SK-N-SH treated with all-trans-retinoic acid at 6 μM for 48 hours (cell line): ENCODE measurements around the gene TPRG1L.

Experiments
- ATAC-seq: fragments of 200-7000 bp; cut with Tn5 transposase; 3 replicates; pipeline ENCODE4 v1.9.1; 2020; ENCODE audit warnings: mild to moderate bottlenecking, moderate library complexity
- ARNTL ChIP-seq: fragments of 450-650 bp; formaldehyde crosslinking; IDR thresholded peaks from 2 replicates; pipeline ENCODE4 v1.5.0; 2020; ENCODE audit warnings: low read depth, mild to moderate bottlenecking, moderate library complexity, borderline replicate concordance
- CSDC2 ChIP-seq: fragments of 250-450 bp; sonication (Bioruptor Pico); IDR thresholded peaks from 2 replicates; pipeline ENCODE4 v1.5.0; 2020; ENCODE audit warnings: mild to moderate bottlenecking, moderate library complexity
- ESRRG ChIP-seq: fragments of 250-450 bp; sonication (Bioruptor Pico); IDR thresholded peaks from 2 replicates; pipeline ENCODE4 v1.6.1; 2021; ENCODE audit warnings: mild to moderate bottlenecking
- GLIS3 ChIP-seq: fragments of 250-450 bp; sonication (Bioruptor Pico); IDR thresholded peaks from 2 replicates; pipeline ENCODE4 v1.5.0; 2020; ENCODE audit warnings: mild to moderate bottlenecking, moderate library complexity
- OSR1 ChIP-seq: fragments of 250-450 bp; sonication (Bioruptor Pico); IDR thresholded peaks from 2 replicates; pipeline ENCODE4 v1.8.0; 2022; ENCODE audit warnings: moderate library complexity, mild to moderate bottlenecking, inconsistent platforms
- PATZ1 ChIP-seq: fragments of 250-450 bp; sonication (Bioruptor Pico); IDR thresholded peaks from 2 replicates; pipeline ENCODE4 v1.8.0; 2020; ENCODE audit warnings: mild to moderate bottlenecking, moderate library complexity, borderline replicate concordance
- PPARA ChIP-seq: fragments of 250-450 bp; sonication (Bioruptor Pico); IDR thresholded peaks from 2 replicates; pipeline ENCODE4 v1.5.0; 2020; ENCODE audit warnings: mild to moderate bottlenecking, borderline replicate concordance
- SNAI2 ChIP-seq: fragments of 250-450 bp; sonication (Bioruptor Pico); IDR thresholded peaks from 2 replicates; pipeline ENCODE4 v1.5.0; 2020; ENCODE audit warnings: mild to moderate bottlenecking, moderate library complexity
- TCF4 ChIP-seq: fragments of 250-450 bp; sonication (Bioruptor Pico); IDR thresholded peaks from 2 replicates; pipeline ENCODE4 v1.8.0; 2021; ENCODE audit warnings: mild to moderate bottlenecking, moderate library complexity, borderline replicate concordance
- TSHZ2 ChIP-seq: fragments of 250-450 bp; sonication (Bioruptor Pico); IDR thresholded peaks from 2 replicates; pipeline ENCODE4 v1.5.0; 2020; ENCODE audit warnings: mild to moderate bottlenecking, moderate library complexity
- ZC3H10 ChIP-seq: fragments of 250-450 bp; sonication (Bioruptor Pico); IDR thresholded peaks from 2 replicates; pipeline ENCODE4 v1.5.1; 2021; ENCODE audit warnings: mild to moderate bottlenecking, moderate library complexity
- ZFP30 ChIP-seq: fragments of 450-650 bp; formaldehyde crosslinking; IDR thresholded peaks from 2 replicates; pipeline ENCODE4 v1.5.0; 2022; ENCODE audit warnings: mild to moderate bottlenecking, moderate library complexity
- ZNF565 ChIP-seq: fragments of 450-650 bp; formaldehyde crosslinking; conservative IDR thresholded peaks from 2 replicates; pipeline ENCODE4 v1.5.0; 2020; ENCODE audit warnings: low read depth, mild to moderate bottlenecking, moderate library complexity
- ZNF70 ChIP-seq: fragments of 450-650 bp; formaldehyde crosslinking; IDR thresholded peaks from 2 replicates; pipeline ENCODE4 v1.5.0; 2020; ENCODE audit warnings: mild to moderate bottlenecking, moderate library complexity
- TF ChIP-seq, protein P1 (sequence below): fragments of 250-450 bp; sonication (Bioruptor Pico); IDR thresholded peaks from 2 replicates; pipeline ENCODE4 v1.5.1; 2021; ENCODE audit warnings: mild to moderate bottlenecking, moderate library complexity
- TF ChIP-seq, protein P2 (sequence below): fragments of 250-450 bp; sonication (Bioruptor Pico); IDR thresholded peaks from 2 replicates; pipeline ENCODE4 v1.8.0; 2021; ENCODE audit warnings: low read depth, mild to moderate bottlenecking, moderate library complexity, borderline replicate concordance
- TF ChIP-seq, protein P3 (sequence below): fragments of 250-450 bp; sonication (Bioruptor Pico); IDR thresholded peaks from 2 replicates; pipeline ENCODE4 v1.5.1; 2020; ENCODE audit warnings: low read depth, mild to moderate bottlenecking, moderate library complexity

TPRG1L gene

GRCh38 chr1:3578433-3578805 is 46.4 kb upstream of the TPRG1L start (continued):
- TF ChIP-seq, protein P1, sequence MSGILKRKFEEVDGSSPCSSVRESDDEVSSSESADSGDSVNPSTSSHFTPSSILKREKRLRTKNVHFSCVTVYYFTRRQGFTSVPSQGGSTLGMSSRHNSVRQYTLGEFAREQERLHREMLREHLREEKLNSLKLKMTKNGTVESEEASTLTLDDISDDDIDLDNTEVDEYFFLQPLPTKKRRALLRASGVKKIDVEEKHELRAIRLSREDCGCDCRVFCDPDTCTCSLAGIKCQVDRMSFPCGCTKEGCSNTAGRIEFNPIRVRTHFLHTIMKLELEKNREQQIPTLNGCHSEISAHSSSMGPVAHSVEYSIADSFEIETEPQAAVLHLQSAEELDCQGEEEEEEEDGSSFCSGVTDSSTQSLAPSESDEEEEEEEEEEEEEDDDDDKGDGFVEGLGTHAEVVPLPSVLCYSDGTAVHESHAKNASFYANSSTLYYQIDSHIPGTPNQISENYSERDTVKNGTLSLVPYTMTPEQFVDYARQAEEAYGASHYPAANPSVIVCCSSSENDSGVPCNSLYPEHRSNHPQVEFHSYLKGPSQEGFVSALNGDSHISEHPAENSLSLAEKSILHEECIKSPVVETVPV, result no peak
- TF ChIP-seq GLIS3 (CRISPR knock-in tag) (no peak), CSDC2 (CRISPR knock-in tag) (no peak), ZNF70 (CRISPR knock-in tag) (no peak)
- TF ChIP-seq, protein P2, sequence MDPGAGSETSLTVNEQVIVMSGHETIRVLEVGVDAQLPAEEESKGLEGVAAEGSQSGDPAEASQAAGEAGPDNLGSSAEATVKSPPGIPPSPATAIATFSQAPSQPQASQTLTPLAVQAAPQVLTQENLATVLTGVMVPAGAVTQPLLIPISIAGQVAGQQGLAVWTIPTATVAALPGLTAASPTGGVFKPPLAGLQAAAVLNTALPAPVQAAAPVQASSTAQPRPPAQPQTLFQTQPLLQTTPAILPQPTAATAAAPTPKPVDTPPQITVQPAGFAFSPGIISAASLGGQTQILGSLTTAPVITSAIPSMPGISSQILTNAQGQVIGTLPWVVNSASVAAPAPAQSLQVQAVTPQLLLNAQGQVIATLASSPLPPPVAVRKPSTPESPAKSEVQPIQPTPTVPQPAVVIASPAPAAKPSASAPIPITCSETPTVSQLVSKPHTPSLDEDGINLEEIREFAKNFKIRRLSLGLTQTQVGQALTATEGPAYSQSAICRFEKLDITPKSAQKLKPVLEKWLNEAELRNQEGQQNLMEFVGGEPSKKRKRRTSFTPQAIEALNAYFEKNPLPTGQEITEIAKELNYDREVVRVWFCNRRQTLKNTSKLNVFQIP (CRISPR knock-in tag), result no peak

DNA sequence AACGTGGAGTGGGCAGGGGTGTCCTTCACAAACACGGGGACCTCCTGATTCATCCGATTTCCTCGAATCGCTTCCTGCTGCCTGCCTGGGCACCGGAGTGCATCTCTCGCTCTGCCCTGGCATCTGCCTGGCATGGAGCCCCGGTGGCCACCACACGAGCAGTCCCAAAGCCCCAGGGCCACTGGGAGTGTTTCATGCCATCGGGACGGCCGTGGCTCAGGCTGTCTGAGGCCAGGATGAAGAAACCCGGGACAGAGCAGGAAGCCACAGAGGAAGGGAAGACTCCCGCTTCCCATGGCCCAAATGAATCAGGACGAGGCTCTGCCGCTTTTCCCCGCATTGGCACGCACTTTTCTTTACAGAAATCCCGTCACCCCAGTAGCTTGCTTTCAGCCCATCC is 45.9 kb upstream of the TPRG1L start:
- TF ChIP-seq, protein P2 (CRISPR knock-in tag), result no peak
- no peak for TF ChIP-seq PPARA
- TF ChIP-seq, protein P1, result no peak
- ATAC-seq, result no peak

- ATAC-seq, result no peak
- TF ChIP-seq ZC3H10 (CRISPR knock-in tag) (no peak), ZFP30 (no peak), SNAI2 (CRISPR knock-in tag) (no peak), PATZ1 (CRISPR knock-in tag) (no peak)
Measured at GRCh38 chr1:3579626-3580025, 45.2 kb upstream of the TPRG1L start.

DNA sequence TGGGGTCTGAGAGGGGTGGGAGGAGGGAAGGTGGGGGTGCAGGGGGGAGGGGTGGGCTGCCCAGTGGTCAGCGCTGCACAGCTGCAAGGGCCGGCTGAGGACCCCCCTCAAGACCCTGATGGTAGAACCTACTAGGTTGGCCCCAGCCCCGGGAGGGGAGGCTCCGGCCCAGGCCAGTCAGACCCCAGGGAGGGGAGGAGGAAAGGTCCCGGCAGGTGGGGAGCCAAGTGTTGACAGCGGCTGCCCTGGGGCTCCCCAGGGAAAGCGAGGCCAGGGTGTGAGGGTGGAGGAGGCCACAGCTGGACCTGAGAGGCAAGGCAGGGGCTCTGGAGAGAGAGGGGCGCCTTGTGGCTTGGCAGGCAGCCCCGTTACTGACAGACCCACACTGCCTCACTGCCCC is 44.6 kb upstream of the TPRG1L start:
- TF ChIP-seq CSDC2 (CRISPR knock-in tag) (no peak), SNAI2 (CRISPR knock-in tag) (no peak), OSR1 (CRISPR knock-in tag) (no peak), ZC3H10 (CRISPR knock-in tag) (no peak), TCF4 (no peak), ZNF565 (CRISPR knock-in tag) (no peak), TSHZ2 (no peak), ESRRG (no peak), GLIS3 (CRISPR knock-in tag) (no peak), ARNTL (CRISPR knock-in tag) (no peak)
- TF ChIP-seq, protein P2 (CRISPR knock-in tag), result no peak
- TF ChIP-seq, protein P3, sequence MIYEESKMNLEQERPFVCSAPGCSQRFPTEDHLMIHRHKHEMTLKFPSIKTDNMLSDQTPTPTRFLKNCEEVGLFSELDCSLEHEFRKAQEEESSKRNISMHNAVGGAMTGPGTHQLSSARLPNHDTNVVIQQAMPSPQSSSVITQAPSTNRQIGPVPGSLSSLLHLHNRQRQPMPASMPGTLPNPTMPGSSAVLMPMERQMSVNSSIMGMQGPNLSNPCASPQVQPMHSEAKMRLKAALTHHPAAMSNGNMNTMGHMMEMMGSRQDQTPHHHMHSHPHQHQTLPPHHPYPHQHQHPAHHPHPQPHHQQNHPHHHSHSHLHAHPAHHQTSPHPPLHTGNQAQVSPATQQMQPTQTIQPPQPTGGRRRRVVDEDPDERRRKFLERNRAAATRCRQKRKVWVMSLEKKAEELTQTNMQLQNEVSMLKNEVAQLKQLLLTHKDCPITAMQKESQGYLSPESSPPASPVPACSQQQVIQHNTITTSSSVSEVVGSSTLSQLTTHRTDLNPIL (CRISPR knock-in tag), result no peak
- ATAC-seq, result no peak
